Vagina (tissue), 2 donors: ENCODE measurements around the gene UROC1.

Experiments used
- CTCF ChIP-seq, 3 experiments: fragments of 450-650 bp in 2 of 3; fragments of 200-600 bp in 1 of 3; sonication (generic) in 1 of 3; IDR thresholded peaks; one replicate each; pipeline ENCODE4 v1.5.1; 2017 to 2019; ENCODE audit warnings: antibody characterized with exemption in 3 of 3, mild to moderate bottlenecking in 2 of 3, moderate library complexity in 2 of 3
- POLR2A ChIP-seq, 2 donors: fragments of 450-650 bp; IDR thresholded peaks; one replicate each; pipeline ENCODE4 v1.6.1; 2017; ENCODE audit warnings: antibody characterized with exemption in 2 of 2, mild to moderate bottlenecking in 2 of 2, moderate library complexity in 2 of 2

DNA sequence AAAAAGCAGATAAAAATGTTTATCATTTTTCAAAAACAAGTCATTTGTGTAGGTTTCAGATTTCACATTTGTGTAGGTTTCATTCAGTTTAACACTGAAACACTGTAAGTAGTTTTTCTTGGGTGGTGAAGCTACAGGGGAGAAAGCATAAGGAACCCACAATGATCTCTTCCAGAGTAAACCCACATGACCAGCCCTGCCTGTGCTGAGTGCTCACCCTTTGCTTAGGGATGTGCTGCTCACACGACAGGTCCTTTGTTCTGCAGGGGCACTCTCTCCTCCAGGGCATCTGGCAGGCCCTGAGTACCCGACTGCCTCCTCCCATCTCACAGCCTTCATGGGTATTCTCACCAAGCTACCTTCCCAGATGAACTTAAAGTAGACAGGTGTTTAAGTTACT is 70.8 kb downstream of the UROC1 start:
- no peak for TF ChIP-seq POLR2A (IDR thresholded peaks at IDR 0.05)
- no peak for TF ChIP-seq CTCF (IDR thresholded peaks at IDR 0.05)
